Posterior cingulate gyrus (tissue), 11 donors: ENCODE measurements around the gene NT5DC1.
A peak's percentile ranks its signal among the peaks of the same experiment; 100 is the strongest.
"Not testable (repeated sequence)": the region's sequence is repeated elsewhere in the genome, so short reads cannot be mapped to it uniquely, and the experiment has no call there.

Experiments
- DNase-seq, 10 donors: peaks; one replicate each; pipeline versions ENCODE4 v3.0.0 to v3.0.0-alpha.2; 2020 to 2021; ENCODE audit warnings: mixed read lengths in 3 of 10
- intact Hi-C: fragments of 100-400 bp; cut with DNase I; formaldehyde crosslinking; loops from one replicate; pipeline ENCODE4 v1.15.1; 2023

Gene NT5DC1

DNA sequence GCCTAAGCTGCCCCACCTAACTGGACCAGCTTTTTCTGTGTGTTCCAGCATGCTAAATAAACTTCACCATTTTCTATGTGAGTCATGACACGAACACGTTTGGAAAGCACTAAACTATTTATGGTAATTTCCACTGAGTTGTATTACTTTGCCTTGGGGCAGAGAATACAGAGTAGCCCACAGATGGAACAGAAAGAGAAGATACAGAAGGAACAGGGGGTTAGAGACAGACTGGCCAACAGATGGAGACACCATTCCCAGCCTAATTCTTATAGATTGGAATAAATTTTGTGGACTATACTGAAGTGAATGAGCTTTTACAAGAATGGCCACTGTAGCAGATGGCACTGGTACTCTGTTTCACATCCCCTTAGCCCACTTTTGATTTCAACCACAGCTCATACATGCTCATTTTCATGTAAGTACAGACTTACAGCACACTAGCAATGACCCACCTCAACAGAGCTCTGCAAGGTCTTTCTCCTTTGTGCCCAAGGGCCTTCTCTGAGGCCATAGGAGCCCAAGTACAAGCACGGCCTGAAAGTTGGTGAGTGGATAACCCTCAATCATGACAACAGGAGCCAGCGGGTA is 13.1 kb upstream of the NT5DC1 start:
- no peak for DNase-seq
- intact Hi-C loops = no loop called here

- intact Hi-C loops = no loop called here
- DNase-seq = no peak
Observed at GRCh38 chr6:116088946-116089345, 11.7 kb upstream of the NT5DC1 start.

DNA sequence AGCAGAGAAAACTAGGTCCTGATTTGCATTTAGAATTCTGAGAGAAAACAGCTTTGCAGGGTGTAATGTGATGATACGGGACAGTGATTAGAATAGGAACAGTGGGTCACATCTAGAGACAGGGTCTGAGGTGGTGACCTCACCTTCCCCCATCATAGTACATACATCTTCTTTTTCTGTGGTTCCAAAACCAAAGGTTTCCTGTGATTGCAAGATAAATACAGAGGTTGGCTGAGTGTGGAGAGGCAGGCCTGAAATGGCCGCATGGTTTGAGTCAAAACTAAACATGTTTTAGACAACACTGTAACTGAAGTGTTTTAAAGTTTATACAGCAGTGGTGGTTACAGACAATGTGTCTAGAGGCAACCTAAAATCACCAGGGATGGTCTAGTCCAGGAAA is 10.4 kb upstream of the NT5DC1 start:
- intact Hi-C loops = no loop called here
- DNase-seq = no peak

DNA sequence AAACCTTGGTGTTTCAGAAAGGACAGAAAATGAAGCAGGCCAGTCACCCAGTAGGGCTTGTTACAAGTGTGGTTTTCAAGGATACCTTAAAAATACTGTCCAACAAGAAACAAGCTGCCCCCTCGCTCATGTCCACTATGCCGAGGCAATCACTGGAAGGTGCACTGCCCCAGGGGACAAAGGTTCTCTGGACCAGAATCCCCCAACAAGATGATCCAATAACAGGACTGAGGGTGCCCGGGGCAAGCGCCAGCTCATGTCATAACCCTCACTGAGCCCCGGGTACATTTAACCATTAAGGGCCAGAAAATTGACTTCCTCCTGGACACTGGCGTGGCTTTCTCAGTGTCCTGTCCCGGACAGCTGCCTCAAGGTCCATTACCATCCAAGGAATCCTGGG is 6.6 kb upstream of the NT5DC1 start:
- no peak for DNase-seq
- intact Hi-C loops = no loop called here

- not testable (repeated sequence) for DNase-seq
- intact Hi-C loops = loop anchor here (5.0 kb wide), 1 partner anchor 1349 kb away; no protein-coding TSS in a partner anchor
Observed at GRCh38 chr6:116096048-116096759, 4.4 kb upstream of the NT5DC1 start.

DNA sequence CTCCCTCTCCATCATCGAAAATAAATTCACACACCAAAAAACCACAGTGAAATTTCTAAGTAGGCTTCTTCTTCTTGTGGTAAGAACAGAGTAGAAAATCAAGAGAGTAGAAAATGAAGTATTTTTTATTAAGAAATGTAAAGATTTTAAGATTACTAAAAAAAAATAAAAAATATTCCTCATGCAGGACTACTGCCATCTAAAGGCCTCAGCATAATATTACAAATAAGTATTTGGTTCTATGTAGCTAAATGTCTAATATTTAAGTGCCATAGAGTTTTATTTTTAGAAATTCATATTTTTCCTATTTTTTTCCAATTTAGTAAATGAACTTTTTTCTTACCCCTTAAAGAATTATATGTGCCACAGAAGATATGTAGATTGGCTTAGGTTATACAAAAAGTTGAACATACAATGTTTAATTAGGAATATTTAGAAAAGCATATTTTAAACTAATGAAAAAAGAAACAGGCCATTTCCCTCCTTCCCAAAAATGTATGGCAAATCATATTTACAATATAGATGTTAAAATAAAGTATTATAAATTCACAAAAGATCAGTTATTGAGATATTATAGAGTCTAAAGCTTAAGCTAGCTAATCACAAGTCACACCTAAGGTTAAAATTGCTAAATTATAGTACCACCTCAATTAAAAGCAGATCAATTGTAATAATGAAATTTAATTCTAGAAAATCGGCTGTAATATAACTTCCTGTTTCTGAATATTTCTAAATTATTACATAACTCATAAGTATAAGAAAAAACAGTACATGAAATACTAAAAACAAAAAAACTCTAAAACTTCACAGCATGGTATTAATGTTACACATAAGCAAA is 3.5 kb upstream of the NT5DC1 start:
- DNase-seq = no peak
- intact Hi-C loops = loop anchor here (5.0 kb wide), 1 partner anchor 1350 kb away; no protein-coding TSS in a partner anchor

- DNase-seq = no peak
- intact Hi-C loops = loop anchor here (2.0 to 5.0 kb wide), 2 partner anchors 86 to 1352 kb away; no protein-coding TSS in a partner anchor
Observed at GRCh38 chr6:116099036-116099435, 1.6 kb upstream of the NT5DC1 start.

DNA sequence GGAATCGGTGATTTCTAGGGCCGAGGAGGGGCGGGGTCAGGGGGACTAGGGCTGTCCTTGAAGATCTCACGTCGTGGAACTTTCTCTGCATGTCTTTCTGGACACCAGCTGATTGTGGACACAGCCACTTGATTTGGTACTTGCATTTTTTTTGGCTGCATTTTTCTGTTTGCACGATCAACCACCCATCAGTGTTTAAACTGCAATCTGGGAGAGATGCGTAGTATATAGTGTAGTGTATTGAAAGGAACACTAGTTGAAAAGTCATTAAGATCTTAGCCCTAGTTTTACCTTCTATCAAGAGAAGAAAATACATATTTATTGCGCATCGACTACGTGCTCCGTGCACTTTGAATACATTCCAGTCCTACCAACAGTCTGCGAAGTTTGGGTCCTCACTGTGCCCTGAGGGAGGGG is 657 bp downstream of the NT5DC1 start:
- peak in 1 of 10 donors; percentile 48 for DNase-seq
- intact Hi-C loops = loop anchor here (5.0 kb wide), 1 partner anchor 129 kb away; no protein-coding TSS in a partner anchor

DNA sequence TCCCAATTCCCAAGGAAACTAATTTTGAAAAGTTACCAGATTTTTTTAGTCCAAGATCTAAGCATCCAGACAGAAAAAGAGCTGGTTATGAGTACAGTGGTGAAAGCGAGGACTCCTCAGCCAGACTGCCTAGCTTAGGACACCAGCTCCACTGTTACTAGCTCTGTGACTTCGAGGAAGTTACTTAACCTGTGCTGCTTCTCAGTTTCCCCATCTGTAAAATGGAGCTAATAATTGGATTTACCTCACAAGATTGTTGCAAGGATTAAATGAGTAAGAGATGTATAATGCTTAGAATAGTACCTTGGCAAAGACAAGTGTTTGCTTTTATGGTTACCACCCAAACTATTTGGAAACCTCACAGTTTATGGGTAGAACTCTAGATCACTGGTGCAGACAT is 1.1 kb downstream of the NT5DC1 start:
- no peak for DNase-seq
- intact Hi-C loops = loop anchor here (5.0 kb wide), 1 partner anchor 129 kb away; no protein-coding TSS in a partner anchor

DNA sequence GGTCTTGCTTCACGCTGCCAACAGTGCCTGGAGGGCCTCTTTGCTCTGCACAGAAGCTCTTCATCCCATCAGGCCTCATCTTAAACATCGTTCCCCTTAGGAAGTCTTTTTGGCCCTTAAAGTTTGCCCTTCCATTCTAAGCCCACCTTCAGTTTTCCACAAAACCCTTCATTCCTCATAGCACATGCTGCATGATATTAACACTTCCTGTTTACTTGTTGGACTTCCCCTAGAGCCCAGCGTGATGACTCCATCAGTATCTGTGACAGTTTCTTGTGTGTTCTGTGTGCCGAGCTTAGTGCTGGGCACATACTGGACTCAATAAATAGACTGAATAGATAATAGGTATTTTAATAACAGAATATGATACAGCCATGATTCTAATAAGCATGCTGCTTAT is 2.2 kb downstream of the NT5DC1 start:
- intact Hi-C loops = loop anchor here (5.0 kb wide), 1 partner anchor 131 kb away; no protein-coding TSS in a partner anchor
- DNase-seq = no peak

- intact Hi-C loops = loop anchor here (5.0 kb wide), 1 partner anchor 132 kb away; no protein-coding TSS in a partner anchor
Observed at GRCh38 chr6:116104636-116105035, 4.0 kb downstream of the NT5DC1 start.

GRCh38 chr6:116105247-116105646 is 4.6 kb downstream of the NT5DC1 start:
- DNase-seq = no peak
- intact Hi-C loops = no loop called here

More at GRCh38 chr6:116104636-116105035, 4.0 kb downstream of the NT5DC1 start:
- DNase-seq = no peak

GRCh38 chr6:116106146-116106545 is 5.5 kb downstream of the NT5DC1 start:
- intact Hi-C loops = no loop called here

DNA sequence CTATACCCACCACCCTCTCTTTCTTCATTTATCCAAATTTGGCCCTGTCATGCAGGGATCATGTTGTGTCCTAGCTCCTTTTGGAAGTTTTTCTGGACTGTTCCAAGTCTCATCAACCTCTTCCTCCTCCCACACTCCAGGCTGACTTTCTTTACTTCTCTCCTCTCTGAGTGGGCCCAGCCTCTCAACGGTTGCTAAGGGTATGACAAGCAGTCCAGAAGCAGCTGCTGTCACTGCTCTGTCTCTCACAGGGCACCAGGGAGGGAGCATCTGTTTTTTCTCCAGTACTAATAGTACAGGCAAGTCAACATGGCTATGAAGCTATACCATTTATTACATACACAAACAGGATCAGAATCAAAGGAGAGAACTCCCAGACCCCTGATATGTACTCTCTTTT is 8.2 kb downstream of the NT5DC1 start:
- intact Hi-C loops = no loop called here
- DNase-seq = no peak

More at GRCh38 chr6:116106146-116106545, 5.5 kb downstream of the NT5DC1 start:
- DNase-seq = no peak

GRCh38 chr6:116111552-116112528 is 11.2 kb downstream of the NT5DC1 start:
- peak in 1 of 10 donors; percentile 37 for DNase-seq
- intact Hi-C loops = loop anchor here (10.0 kb wide), 1 partner anchor 103 kb away; no protein-coding TSS in a partner anchor

- intact Hi-C loops = loop anchor here (10.0 kb wide), 1 partner anchor 101 kb away; no protein-coding TSS in a partner anchor
Observed at GRCh38 chr6:116113386-116113785, 12.7 kb downstream of the NT5DC1 start.

GRCh38 chr6:116115781-116116180 is 15.1 kb downstream of the NT5DC1 start:
- intact Hi-C loops = loop anchor here (10.0 kb wide), 1 partner anchor 99 kb away; no protein-coding TSS in a partner anchor
- no peak for DNase-seq

More at GRCh38 chr6:116113386-116113785, 12.7 kb downstream of the NT5DC1 start:
- DNase-seq = no peak

DNA sequence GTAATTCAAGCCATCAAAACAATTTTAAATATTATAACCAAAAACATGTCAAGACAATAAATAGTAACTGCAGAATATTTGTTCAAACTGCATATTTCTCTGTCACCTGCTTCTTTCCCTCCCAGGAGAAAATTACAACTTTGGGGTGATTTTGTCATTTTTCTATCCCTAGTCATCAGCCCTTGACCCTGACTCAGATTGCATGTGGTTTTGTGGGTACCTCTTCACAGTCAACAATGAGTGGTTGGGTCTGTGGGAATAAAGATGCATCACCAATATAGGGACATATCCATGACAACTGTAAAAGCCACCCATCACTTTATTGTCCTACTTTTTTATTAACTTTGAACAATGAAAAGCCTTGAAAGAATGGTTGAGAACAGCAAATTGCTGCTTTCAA is 18.0 kb downstream of the NT5DC1 start:
- intact Hi-C loops = loop anchor here (10.0 kb wide), 1 partner anchor 96 kb away; no protein-coding TSS in a partner anchor
- no peak for DNase-seq

DNA sequence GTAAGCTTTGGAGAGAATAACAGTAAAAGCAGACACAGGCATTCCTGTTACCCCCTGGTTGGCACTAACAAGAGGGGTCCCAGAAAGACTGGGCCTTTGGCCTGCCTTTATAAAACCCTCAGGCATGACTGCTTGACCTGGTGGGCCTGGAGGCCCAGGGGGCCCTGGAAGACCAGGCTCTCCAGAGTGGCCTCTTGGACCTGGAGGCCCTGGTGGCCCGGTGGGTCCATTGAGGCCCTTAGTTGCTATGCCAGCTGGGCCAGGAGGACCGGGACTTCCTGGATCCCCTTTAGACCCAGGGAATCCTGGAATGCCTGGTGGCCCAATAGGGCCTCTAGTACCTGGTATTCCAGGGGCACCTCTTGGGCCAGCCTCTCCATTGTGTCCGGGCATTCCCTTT is 19.8 kb downstream of the NT5DC1 start:
- intact Hi-C loops = no loop called here
- peak in 2 of 10 donors; percentile 62 to 75 for DNase-seq
